Neural cell (in vitro differentiated cells): ENCODE data around the gene SPECC1L. TPM values are rescaled to one million over a fixed set of nuclear protein-coding genes. Genes with fewer than 3 reads are reported as not detected.

Experiments used
- H2AFZ ChIP-seq: fragments of 200-600, 300-800 bp; sonication (generic), shearing (Covaris generic); 2 replicates; pipeline ENCODE4 v1.6.0; 2014; ENCODE audit warnings: low read depth, mild to moderate bottlenecking, antibody characterized with exemption, low read length, moderate library complexity
- H3F3A ChIP-seq: fragments of 200-600 bp; shearing (Covaris generic); 2 replicates; pipeline ENCODE4 v1.6.1; 2016; ENCODE audit warnings: mild to moderate bottlenecking, moderate library complexity, mixed read lengths, antibody characterized with exemption, low read length; ENCODE audit not compliant: insufficient read depth, poor library complexity, severe bottlenecking
- H3K27ac ChIP-seq: fragments of 200-600, 300-800 bp; sonication (generic), shearing (Covaris generic); 2 replicates; pipeline ENCODE4 v1.5.1; 2014; ENCODE audit warnings: mild to moderate bottlenecking, low read length, moderate library complexity
- H3K27me3 ChIP-seq: fragments of 300-800, 200-600 bp; sonication (generic), shearing (Covaris generic); 2 replicates; pipeline ENCODE4 v1.6.0; 2014; ENCODE audit warnings: mild to moderate bottlenecking, low read depth, low read length, moderate library complexity; ENCODE audit not compliant: insufficient read depth
- H3K36me3 ChIP-seq: fragments of 300-800, 200-600 bp; sonication (generic), shearing (Covaris generic); 2 replicates; pipeline ENCODE4 v1.5.1; 2014; ENCODE audit warnings: mild to moderate bottlenecking, antibody characterized with exemption, low read length, moderate library complexity; ENCODE audit not compliant: insufficient read depth
- H3K4me2 ChIP-seq: fragments of 300-800, 200-600 bp; sonication (generic), shearing (Covaris generic); 2 replicates; pipeline ENCODE4 v1.6.0; 2014; ENCODE audit warnings: mild to moderate bottlenecking, low read length
- H3K4me3 ChIP-seq: fragments of 300-800, 200-600 bp; sonication (generic), shearing (Covaris generic); 2 replicates; pipeline ENCODE4 v1.5.1; 2014; ENCODE audit warnings: mild to moderate bottlenecking, low read length, moderate library complexity
- H3K79me2 ChIP-seq: fragments of 200-600 bp; shearing (Covaris generic); replicated peaks from 2 replicates; pipeline ENCODE4 v1.6.0; 2014; ENCODE audit warnings: mild to moderate bottlenecking, low read length, moderate library complexity; ENCODE audit not compliant: insufficient read depth
- H3K9ac ChIP-seq: fragments of 300-800, 200-600 bp; sonication (generic), shearing (Covaris generic); 2 replicates; pipeline ENCODE4 v1.6.1; 2016; ENCODE audit warnings: mild to moderate bottlenecking, low read length, mixed read lengths
- H3K9me2 ChIP-seq: fragments of 200-600 bp; shearing (Covaris generic); 2 replicates; pipeline ENCODE4 v1.6.1; 2016; ENCODE audit warnings: mild to moderate bottlenecking, low read length, mixed read lengths; ENCODE audit not compliant: insufficient read depth
- H3K9me3 ChIP-seq: fragments of 200-600, 300-800 bp; sonication (generic), shearing (Covaris generic); 2 replicates; pipeline ENCODE4 v1.6.1; 2016; ENCODE audit warnings: mild to moderate bottlenecking, mixed run types, low read length, moderate library complexity, mixed read lengths
- H4K20me1 ChIP-seq: fragments of 200-600 bp; shearing (Covaris generic); 2 replicates; pipeline ENCODE4 v1.6.1; 2016; ENCODE audit warnings: mild to moderate bottlenecking, mixed run types; ENCODE audit not compliant: insufficient read depth
- CTCF ChIP-seq: fragments of 450-650 bp; IDR thresholded peaks from 2 replicates; pipeline ENCODE4 v1.5.1; 2014; ENCODE audit warnings: antibody characterized with exemption, mild to moderate bottlenecking, moderate library complexity; ENCODE audit not compliant: poor library complexity, severe bottlenecking
- EP300 ChIP-seq: fragments of 450-650 bp; conservative IDR thresholded peaks from 2 replicates; pipeline ENCODE4 v1.6.1; 2014; ENCODE audit warnings: antibody characterized with exemption, mild to moderate bottlenecking, moderate library complexity; ENCODE audit not compliant: poor library complexity, severe bottlenecking
- EZH2 ChIP-seq: fragments of 200-600, 300-800 bp; shearing (Covaris generic), sonication (generic); IDR thresholded peaks from 2 replicates; pipeline ENCODE4 v1.6.1; 2014; ENCODE audit warnings: antibody characterized with exemption, low read length, borderline replicate concordance, mild to moderate bottlenecking; ENCODE audit not compliant: insufficient read depth, poor library complexity, severe bottlenecking
- MXI1 ChIP-seq: fragments of 450-650 bp; conservative IDR thresholded peaks from 2 replicates; pipeline ENCODE4 v1.6.1; 2014; ENCODE audit warnings: antibody characterized with exemption, mild to moderate bottlenecking; ENCODE audit not compliant: poor library complexity, severe bottlenecking
- POLR2AphosphoS5 ChIP-seq: IDR thresholded peaks from 2 replicates; pipeline ENCODE4 v1.6.1; 2012
- RAD21 ChIP-seq: fragments of 450-650 bp; conservative IDR thresholded peaks from 2 replicates; pipeline ENCODE4 v1.6.1; 2014; ENCODE audit warnings: antibody characterized with exemption, mild to moderate bottlenecking, moderate library complexity
- REST ChIP-seq: IDR thresholded peaks from 2 replicates; pipeline ENCODE4 v1.6.1; 2012; ENCODE audit warnings: borderline replicate concordance
- SMC3 ChIP-seq: fragments of 450-650 bp; conservative IDR thresholded peaks from 2 replicates; pipeline ENCODE4 v1.6.1; 2014; ENCODE audit warnings: antibody characterized with exemption, mild to moderate bottlenecking, moderate library complexity; ENCODE audit not compliant: poor library complexity
- TAF1 ChIP-seq: IDR thresholded peaks from 2 replicates; pipeline ENCODE4 v1.6.1; 2012; ENCODE audit warnings: low read depth
- polyA plus RNA-seq: library from polyadenylated mRNA; depleted of rRNA; stranded (reverse); fragments of >200 nt; gene quantifications from 2 replicates; pipeline ENCODE4 v1.2.3, GENCODE V29; 2014

The SPECC1L gene
- polyA plus RNA-seq, 1 donor from 2014 or later: 27.1 TPM

GRCh38 chr22:24333301-24333700 is 62.7 kb downstream of the SPECC1L start:
- Histone ChIP-seq H3K9me3 (no peaks in the 10 kb centered on the region), H3K27me3 (no peaks in the 10 kb centered on the region), H3K9me2 (no peaks in the 10 kb centered on the region), H3K4me2 (no peak overlapping the region), H3K9ac (no peak overlapping the region), H3F3A (no peaks in the 10 kb centered on the region), H3K4me3 (no peak overlapping the region), H4K20me1 (no peaks in the 10 kb centered on the region), H3K36me3 (peaks cover 4% of the 10 kb centered on the region), H3K79me2 (no peaks in the 10 kb centered on the region), H3K27ac (no peak overlapping the region), H2AFZ (no peak overlapping the region)
- no peak for TF ChIP-seq RAD21

- TF ChIP-seq POLR2AphosphoS5 (no peak), REST (no peak), RAD21 (no peak), EP300 (no peak), SMC3 (no peak), CTCF (no peak), TAF1 (no peak), MXI1 (no peak), EZH2 (no peak)
- H3K27me3 ChIP-seq: no peaks in the 10 kb centered on the region
- no peak overlapping the region for H3K9ac ChIP-seq
- no peaks in the 10 kb centered on the region for H4K20me1 ChIP-seq
- H3F3A ChIP-seq: no peaks in the 10 kb centered on the region
- no peaks in the 10 kb centered on the region for H3K9me3 ChIP-seq
- no peaks in the 10 kb centered on the region for H3K79me2 ChIP-seq
- H3K4me2 ChIP-seq: no peak overlapping the region
- H3K36me3 ChIP-seq: peaks cover 4% of the 10 kb centered on the region
- H3K4me3 ChIP-seq: no peak overlapping the region
- no peaks in the 10 kb centered on the region for H3K9me2 ChIP-seq
- no peak overlapping the region for H3K27ac ChIP-seq
- no peak overlapping the region for H2AFZ ChIP-seq
Measured at GRCh38 chr22:24335496-24335895, 64.9 kb downstream of the SPECC1L start.
